Endothelial cell of umbilical vein (primary cell): ENCODE data around the gene TENT4B. TPM values are rescaled to one million over a fixed set of nuclear protein-coding genes. Genes with fewer than 3 reads are reported as not detected.

Experiments
- BruUV-seq: library from RNA; stranded (reverse); fragments of 400-500 nt; replicated peaks from 2 replicates; lab custom pipeline; 2021; lab: Mats Ljungman, UMichigan
- CTCF ChIA-PET: fragments of 300-600, 350-600 bp; sonication (Branson Sonifier 250); formaldehyde crosslinking; loops from one replicate; lab custom pipeline; 2021; ENCODE audit warnings: antibody characterized with exemption, inconsistent platforms; lab: Charles Lee
- POLR2A ChIA-PET: fragments of 300-600, 350-600 bp; sonication (Branson Sonifier 250); formaldehyde crosslinking; loops from one replicate; lab custom pipeline; 2021; ENCODE audit warnings: antibody characterized with exemption, inconsistent platforms; lab: Charles Lee
- DNase-seq: peaks from one replicate; pipeline ENCODE4 v3.0.0-alpha.2; 2011; ENCODE audit warnings: low read depth, low spot score
- FAIRE-seq: peaks from 2 replicates; lab custom pipeline; 2011; peaks lifted over from hg19 to GRCh38; lab: Jason Lieb, UNC
- H2AFZ ChIP-seq: 2 replicates; pipeline ENCODE4 v1.6.0; 2012; ENCODE audit warnings: low read depth, low read length, control low read depth, inconsistent platforms
- H3K27ac ChIP-seq: 2 replicates; pipeline ENCODE4 v1.5.1; 2011; ENCODE audit warnings: low read depth, mild to moderate bottlenecking, control low read depth, low read length, moderate library complexity; ENCODE audit not compliant: insufficient read depth
- H3K27me3 ChIP-seq, 2 experiments: 2 replicates each; pipeline versions ENCODE4 v1.6.0 to v1.6.1; 2011; ENCODE audit warnings: low read length in 2 of 2, mixed read lengths in 1 of 2; ENCODE audit not compliant: control insufficient read depth in 2 of 2, insufficient read depth in 2 of 2
- H3K36me3 ChIP-seq, 2 experiments: 2 replicates in 1 of 2; 3 replicates in 1 of 2; pipeline ENCODE4 v1.5.1; 2011; ENCODE audit warnings: low read length in 2 of 2, mild to moderate bottlenecking in 1 of 2, moderate library complexity in 1 of 2; ENCODE audit not compliant: control insufficient read depth in 2 of 2, insufficient read depth in 2 of 2; ENCODE audit errors: extremely low read depth in 1 of 2
- H3K4me1 ChIP-seq: 3 replicates; pipeline ENCODE4 v1.5.1; 2011; ENCODE audit warnings: mild to moderate bottlenecking, low read length; ENCODE audit not compliant: control insufficient read depth, insufficient read depth; ENCODE audit errors: extremely low read depth
- H3K4me2 ChIP-seq: 2 replicates; pipeline ENCODE4 v1.6.1; 2011; ENCODE audit warnings: low read length, control low read depth, mixed read lengths; ENCODE audit not compliant: insufficient read depth
- H3K4me3 ChIP-seq, 3 experiments: fragments of 200-600 bp in 1 of 3; sonication (generic), shearing (Covaris generic) in 1 of 3; replicated peaks in 1 of 3; 2 replicates each; pipeline ENCODE4 v1.5.1; 2011 to 2016; ENCODE audit warnings: control low read depth in 3 of 3, low read length in 3 of 3, mild to moderate bottlenecking in 2 of 3, inconsistent platforms in 1 of 3, low read depth in 1 of 3, moderate library complexity in 1 of 3; ENCODE audit not compliant: insufficient read depth in 1 of 3
- H3K79me2 ChIP-seq: 2 replicates; pipeline ENCODE4 v1.6.0; 2012; ENCODE audit warnings: low read length, inconsistent platforms; ENCODE audit not compliant: control insufficient read depth, insufficient read depth
- H3K9ac ChIP-seq: replicated peaks from 2 replicates; pipeline ENCODE3; 2011; ENCODE audit warnings: low read length, control low read depth; ENCODE audit not compliant: insufficient read depth; ENCODE audit errors: extremely low read depth
- H3K9me1 ChIP-seq: replicated peaks from 3 replicates; pipeline ENCODE4 v1.6.0; 2011; ENCODE audit warnings: mild to moderate bottlenecking, low read length; ENCODE audit not compliant: control insufficient read depth, insufficient read depth; ENCODE audit errors: extremely low read depth
- H3K9me3 ChIP-seq: replicated peaks from 2 replicates; pipeline ENCODE4 v1.5.1; 2012; ENCODE audit warnings: low read length, inconsistent platforms; ENCODE audit not compliant: control insufficient read depth, insufficient read depth
- H4K20me1 ChIP-seq: replicated peaks from 2 replicates; pipeline ENCODE3; 2011; ENCODE audit warnings: mild to moderate bottlenecking, low read length; ENCODE audit not compliant: control insufficient read depth, insufficient read depth; ENCODE audit errors: extremely low read depth
- CTCF ChIP-seq, 2 donors: IDR thresholded peaks; 1 replicate in 1 of 2; 2 replicates in 1 of 2; pipeline ENCODE4 v1.5.1; 2011; ENCODE audit warnings: low read length in 2 of 2, mild to moderate bottlenecking in 2 of 2, moderate library complexity in 2 of 2, control low read depth in 1 of 2, inconsistent platforms in 1 of 2, low read depth in 1 of 2; ENCODE audit not compliant: insufficient read depth in 1 of 2; ENCODE audit errors: extremely low read depth in 1 of 2
- EZH2 ChIP-seq: IDR thresholded peaks from 2 replicates; pipeline ENCODE4 v1.6.1; 2012; ENCODE audit warnings: borderline replicate concordance, low read depth, mild to moderate bottlenecking, moderate library complexity, low read length, inconsistent platforms; ENCODE audit not compliant: severe bottlenecking
- FOS ChIP-seq: IDR thresholded peaks from 2 replicates; pipeline ENCODE4 v1.6.1; 2011; ENCODE audit warnings: mild to moderate bottlenecking, low read length, moderate library complexity, borderline replicate concordance; ENCODE audit not compliant: insufficient read depth
- GATA2 ChIP-seq: IDR thresholded peaks from 2 replicates; pipeline ENCODE4 v1.7.0; 2011; ENCODE audit warnings: low read depth, mild to moderate bottlenecking, moderate library complexity, mixed read lengths, low read length; ENCODE audit not compliant: insufficient read length, insufficient read depth
- JUN ChIP-seq: IDR thresholded peaks from 2 replicates; pipeline ENCODE4 v1.6.1; 2011; ENCODE audit warnings: borderline replicate concordance, low read depth; ENCODE audit not compliant: insufficient read length, insufficient read depth
- MYC ChIP-seq: IDR thresholded peaks from one replicate; pipeline ENCODE4 v1.6.1; 2011; ENCODE audit warnings: mild to moderate bottlenecking, low read depth, low read length
- POLR2A ChIP-seq: IDR thresholded peaks from 2 replicates; pipeline ENCODE4 v1.6.1; 2012; ENCODE audit warnings: low read depth, mild to moderate bottlenecking, control low read depth, low read length
- POLR2AphosphoS5 ChIP-seq: IDR thresholded peaks from 2 replicates; pipeline ENCODE4 v1.6.1; 2012; ENCODE audit warnings: low read depth, mild to moderate bottlenecking, control low read depth, low read length, moderate library complexity; ENCODE audit not compliant: insufficient read depth
- dilution Hi-C: fragments of 300-500 bp; cut with MboI; formaldehyde crosslinking; loops from one replicate; pipeline ENCODE4 v1.15.0; 2019; ENCODE audit warnings: low sequenced_read_pairs; ENCODE audit not compliant: extremely low pct_ligation_motif_present
- intact Hi-C: fragments of 100-400 bp; cut with micrococcal nuclease; formaldehyde crosslinking; loops from one replicate; pipeline ENCODE4 v1.10.0; 2022
- polyA plus RNA-seq, 4 experiments: library from polyadenylated mRNA; depleted of rRNA in 3 of 4; stranded (reverse) in 3 of 4; unstranded in 1 of 4; fragments of >200 nt; gene quantifications; 2 replicates each; pipeline versions ENCODE4 v1.2.1 to v1.2.3, GENCODE V29; 2011 to 2012; ENCODE audit warnings: missing spikeins in 1 of 4
- total RNA-seq: library from RNA; stranded (reverse); gene quantifications from 2 replicates; pipeline ENCODE4 v1.2.3, GENCODE V29; 2021
- TF ChIP-seq, protein P1 (sequence below): IDR thresholded peaks from 2 replicates; pipeline ENCODE4 v1.6.1; 2011; ENCODE audit not compliant: insufficient read depth, insufficient read length

The TENT4B gene
- total and polyA plus RNA-seq, 2 donors (not counting 3 experiments of a cell fraction or from before 2014, with no cell fraction given) = 4.2 to 13.1 TPM

- Histone ChIP-seq H3K27ac (peak within 1 kb of the TSS; percentile 43), H3K27me3 (no peaks in the 10 kb centered on the region), H3K4me1 (peaks cover 14% of the 10 kb centered on the region), H3K4me3 (peak within 1 kb of the TSS in 1 of 3 experiments; percentile 13), H3K9me1 (no peaks in the 10 kb centered on the region), H3K4me2 (peak within 1 kb of the TSS; percentile 56), H3K9ac (peak within 1 kb of the TSS; percentile 4), H4K20me1 (no peaks in the 10 kb centered on the region), H3K36me3 (no peaks in the 10 kb centered on the region), H3K79me2 (no peaks in the 10 kb centered on the region), H3K9me3 (no peaks in the 10 kb centered on the region), H2AFZ (peak within 1 kb of the TSS; percentile 92)
- FAIRE-seq (no peak), DNase-seq (peak; percentile 38)
- TF ChIP-seq EZH2 = no peak
- peak; percentile 47 for TF ChIP-seq FOS
- TF ChIP-seq, protein P1, sequence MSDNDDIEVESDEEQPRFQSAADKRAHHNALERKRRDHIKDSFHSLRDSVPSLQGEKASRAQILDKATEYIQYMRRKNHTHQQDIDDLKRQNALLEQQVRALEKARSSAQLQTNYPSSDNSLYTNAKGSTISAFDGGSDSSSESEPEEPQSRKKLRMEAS = no peak
- TF ChIP-seq GATA2 = no peak
- POLR2A ChIA-PET = no interaction called here
- dilution Hi-C loops (no loop called here), intact Hi-C loops (loop anchor here (1.0 to 5.0 kb wide), 2 partner anchors 21 to 101 kb away; partner anchors contain the start of gene BRD7)
- no TSS peak for BruUV-seq
- CTCF ChIA-PET = interaction anchor here (0.6 to 1.1 kb wide), 2 partner anchors 13 to 399 kb away, joined by 3 read pairs; no protein-coding TSS in a partner anchor
Measured at GRCh38 chr16:50266337-50267091, 113.4 kb downstream of the TENT4B start, which contains the start of gene ADCY7. Gene ADCY7 (plus strand): TSS chr16:50266551. CDS start chr16:50288180, 21,629 bp downstream.

DNA sequence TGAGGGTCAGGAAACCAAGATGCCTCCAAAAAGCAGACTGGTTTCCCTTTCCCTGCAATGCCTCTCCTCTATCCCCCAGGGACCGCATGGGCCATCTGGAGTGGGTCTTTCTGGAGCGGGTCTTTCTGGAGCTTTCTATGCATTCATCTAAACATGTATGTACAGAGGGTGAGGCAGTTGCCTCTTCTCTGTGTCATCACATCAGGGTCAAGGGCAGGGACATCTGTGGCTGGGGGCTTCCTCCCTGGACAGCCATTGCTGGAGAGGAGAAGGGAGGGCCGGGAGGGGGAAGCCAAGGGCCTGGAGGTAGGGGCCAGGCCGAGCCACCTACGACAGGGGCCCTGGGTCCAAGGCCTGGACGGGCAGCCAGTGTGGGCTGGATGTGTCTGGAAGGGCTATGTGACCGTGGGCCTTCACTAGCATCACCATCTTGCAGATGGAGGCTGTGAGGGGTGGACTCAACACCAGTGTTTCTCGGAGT, 114.1 kb downstream of the TENT4B start:
- intact Hi-C loops (loop anchor here (5.0 kb wide), 1 partner anchor 100 kb away; the partner anchor contains the start of gene BRD7), dilution Hi-C loops (no loop called here)
- no peaks in the 10 kb centered on the region for H3K9me1 ChIP-seq
- no peak overlapping the region for H3K4me2 ChIP-seq
- DNase-seq (no peak), FAIRE-seq (no peak)
- H4K20me1 ChIP-seq = no peaks in the 10 kb centered on the region
- no peaks in the 10 kb centered on the region for H3K27me3 ChIP-seq
- H3K4me3 ChIP-seq = no peak overlapping the region
- ChIA-PET CTCF (interaction anchor here (1.1 kb wide), 1 partner anchor 12 kb away, joined by 3 read pairs; no protein-coding TSS in a partner anchor), POLR2A (no interaction called here)
- no peaks in the 10 kb centered on the region for H3K79me2 ChIP-seq
- H3K9ac ChIP-seq = no peak overlapping the region
- H3K9me3 ChIP-seq = no peaks in the 10 kb centered on the region
- no peak overlapping the region for H3K27ac ChIP-seq
- no peak overlapping the region for H2AFZ ChIP-seq
- BruUV-seq = no TSS peak
- TF ChIP-seq FOS (no peak), EZH2 (no peak), POLR2A (no peak), JUN (no peak), CTCF (IDR thresholded peaks at IDR 0.05; ENCODE audit: extremely low read depth in 1 of 2, insufficient read depth in 1 of 2, low read depth in 1 of 2, low read length in 2 of 2) (no peak), GATA2 (no peak), POLR2AphosphoS5 (no peak), MYC (no peak)
- TF ChIP-seq, protein P1 = no peak
- H3K4me1 ChIP-seq = peaks cover 14% of the 10 kb centered on the region
- no peaks in the 10 kb centered on the region for H3K36me3 ChIP-seq
